GM13977 (cell line): ENCODE results near the gene FNIP2.

Source experiments
- DNase-seq: peaks from one replicate; pipeline ENCODE4 v3.0.0; 2012; ENCODE audit warnings: low spot score
- in situ Hi-C: fragments of 300-500 bp; cut with MboI; formaldehyde crosslinking; loops from one replicate; pipeline ENCODE4 v1.12.0; 2022; ENCODE audit warnings: low sequenced_read_pairs, low pct_unique_long_range_greater_than_20kb, mixed read lengths, inconsistent platforms; ENCODE audit not compliant: unreplicated experiment
- TF ChIP-seq, protein P1 (sequence below): IDR thresholded peaks from 2 replicates; pipeline ENCODE4 v1.5.1; 2012; ENCODE audit warnings: mild to moderate bottlenecking, control low read depth; ENCODE audit not compliant: insufficient read depth; ENCODE audit errors: extremely low read depth, missing control alignments

Gene FNIP2

DNA sequence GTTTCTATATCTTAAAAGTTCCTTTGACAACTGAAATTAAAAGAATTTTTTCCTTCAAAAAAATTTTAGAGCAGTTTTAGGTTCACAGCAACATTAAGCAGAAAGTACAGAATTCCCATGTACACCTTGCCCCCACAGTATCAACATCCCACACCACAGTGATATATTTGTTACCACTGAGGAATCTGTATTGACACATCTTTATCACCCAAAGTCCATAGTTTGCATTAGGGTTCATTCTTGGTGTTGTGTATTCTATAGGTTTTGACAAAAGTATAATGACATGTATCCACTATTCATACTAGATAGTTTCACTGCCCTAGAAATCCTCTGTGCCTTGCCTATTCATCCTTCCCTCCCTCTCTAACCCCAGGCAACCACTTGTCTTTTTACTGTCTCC is 43.7 kb downstream of the FNIP2 start:
- TF ChIP-seq, protein P1, sequence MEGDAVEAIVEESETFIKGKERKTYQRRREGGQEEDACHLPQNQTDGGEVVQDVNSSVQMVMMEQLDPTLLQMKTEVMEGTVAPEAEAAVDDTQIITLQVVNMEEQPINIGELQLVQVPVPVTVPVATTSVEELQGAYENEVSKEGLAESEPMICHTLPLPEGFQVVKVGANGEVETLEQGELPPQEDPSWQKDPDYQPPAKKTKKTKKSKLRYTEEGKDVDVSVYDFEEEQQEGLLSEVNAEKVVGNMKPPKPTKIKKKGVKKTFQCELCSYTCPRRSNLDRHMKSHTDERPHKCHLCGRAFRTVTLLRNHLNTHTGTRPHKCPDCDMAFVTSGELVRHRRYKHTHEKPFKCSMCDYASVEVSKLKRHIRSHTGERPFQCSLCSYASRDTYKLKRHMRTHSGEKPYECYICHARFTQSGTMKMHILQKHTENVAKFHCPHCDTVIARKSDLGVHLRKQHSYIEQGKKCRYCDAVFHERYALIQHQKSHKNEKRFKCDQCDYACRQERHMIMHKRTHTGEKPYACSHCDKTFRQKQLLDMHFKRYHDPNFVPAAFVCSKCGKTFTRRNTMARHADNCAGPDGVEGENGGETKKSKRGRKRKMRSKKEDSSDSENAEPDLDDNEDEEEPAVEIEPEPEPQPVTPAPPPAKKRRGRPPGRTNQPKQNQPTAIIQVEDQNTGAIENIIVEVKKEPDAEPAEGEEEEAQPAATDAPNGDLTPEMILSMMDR: no peak
- no peak for DNase-seq
- in situ Hi-C loops: no loop called here

DNA sequence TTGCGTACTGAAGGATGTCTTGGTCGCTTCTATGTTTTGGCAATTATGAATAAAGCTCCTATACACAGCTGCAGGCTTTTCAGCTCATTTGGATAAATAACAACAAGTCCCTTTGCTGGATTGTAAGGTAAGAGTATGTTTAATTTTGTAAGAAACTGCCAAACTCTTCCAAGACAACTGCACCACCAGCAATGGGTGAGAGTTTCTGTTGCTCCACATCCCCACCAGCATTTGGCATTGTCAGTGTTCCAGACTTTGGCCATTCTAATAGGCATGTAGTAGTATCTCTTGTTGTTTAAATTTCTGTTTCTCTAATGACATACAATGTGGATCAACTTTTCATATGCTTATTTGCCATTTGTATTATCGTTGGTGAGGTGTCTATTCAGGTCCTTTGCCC is 44.3 kb downstream of the FNIP2 start:
- TF ChIP-seq, protein P1: no peak
- no peak for DNase-seq
- in situ Hi-C loops: no loop called here

DNA sequence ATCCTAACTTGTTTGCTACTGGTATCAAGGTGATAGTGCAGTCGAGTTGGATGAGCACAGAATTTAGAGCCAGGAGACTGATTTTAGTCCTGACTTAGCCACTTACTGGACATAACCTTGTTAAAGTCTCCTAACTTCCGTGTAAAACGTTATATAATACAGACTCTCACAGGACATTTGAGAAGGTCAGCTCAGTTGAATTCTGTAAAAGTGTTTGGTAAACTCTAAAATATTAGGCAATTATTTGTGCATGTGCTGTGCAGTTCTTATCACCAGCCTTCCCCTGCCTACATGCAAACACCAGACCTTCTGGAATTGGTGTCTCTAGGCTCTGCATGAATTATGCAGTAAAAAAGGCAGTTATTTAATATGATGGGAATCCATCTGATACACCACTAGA is 45.4 kb downstream of the FNIP2 start:
- TF ChIP-seq, protein P1: no peak
- in situ Hi-C loops: no loop called here
- DNase-seq: no peak

DNA sequence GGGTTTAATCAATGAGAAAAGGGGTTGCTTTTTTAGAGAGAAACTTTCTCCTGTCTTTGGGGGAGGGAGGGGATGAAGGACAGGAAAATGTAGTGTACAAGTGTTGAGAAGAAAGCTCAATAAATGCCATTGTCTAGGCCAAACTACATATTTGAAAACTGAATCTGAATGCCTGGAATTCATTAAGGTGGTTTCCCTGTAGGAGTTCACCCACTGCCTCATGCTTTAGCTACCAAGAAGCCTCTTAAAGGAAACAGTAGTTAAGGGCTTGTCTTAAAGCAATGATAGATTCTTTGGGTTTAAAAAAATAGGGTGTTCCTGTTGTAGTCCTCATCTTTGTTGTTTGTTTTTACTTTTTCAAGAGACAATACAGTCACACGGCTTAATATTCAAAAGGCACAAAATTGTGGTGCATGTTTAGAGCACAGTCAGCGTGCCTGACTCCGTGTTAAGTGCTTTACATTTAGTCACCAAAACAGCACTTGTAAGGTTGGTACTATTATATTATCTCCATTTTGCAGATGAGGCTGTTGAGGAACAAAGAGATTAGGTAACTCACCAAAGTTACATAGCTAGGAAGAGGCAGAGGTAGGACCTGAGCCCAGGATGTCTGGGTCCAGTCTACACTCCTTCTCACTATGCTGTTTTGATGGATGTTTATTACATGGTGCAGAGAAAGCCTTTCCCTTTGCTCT is 46.0 kb downstream of the FNIP2 start:
- no peak for DNase-seq
- in situ Hi-C loops: no loop called here
- TF ChIP-seq, protein P1: no peak

DNA sequence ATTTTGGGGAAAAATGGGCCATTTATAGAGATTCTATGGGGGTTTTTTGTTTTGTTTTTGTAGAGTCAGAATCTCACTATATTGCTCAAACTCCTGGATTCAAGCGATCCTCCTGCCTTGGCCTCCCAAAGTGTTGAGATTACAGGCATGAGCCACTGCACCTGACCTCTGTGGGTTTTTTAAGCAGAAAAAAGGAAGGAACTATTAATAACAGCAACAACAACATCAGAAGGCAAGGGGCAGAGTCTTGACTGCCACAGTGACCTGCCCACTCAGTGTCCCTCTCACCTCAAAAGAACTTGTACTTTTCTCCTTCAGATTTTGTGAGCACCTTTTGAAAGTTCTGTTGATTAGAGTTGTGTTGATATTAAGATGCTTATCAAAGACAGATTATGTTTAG is 48.1 kb downstream of the FNIP2 start:
- DNase-seq: no peak
- in situ Hi-C loops: no loop called here
- TF ChIP-seq, protein P1: no peak

DNA sequence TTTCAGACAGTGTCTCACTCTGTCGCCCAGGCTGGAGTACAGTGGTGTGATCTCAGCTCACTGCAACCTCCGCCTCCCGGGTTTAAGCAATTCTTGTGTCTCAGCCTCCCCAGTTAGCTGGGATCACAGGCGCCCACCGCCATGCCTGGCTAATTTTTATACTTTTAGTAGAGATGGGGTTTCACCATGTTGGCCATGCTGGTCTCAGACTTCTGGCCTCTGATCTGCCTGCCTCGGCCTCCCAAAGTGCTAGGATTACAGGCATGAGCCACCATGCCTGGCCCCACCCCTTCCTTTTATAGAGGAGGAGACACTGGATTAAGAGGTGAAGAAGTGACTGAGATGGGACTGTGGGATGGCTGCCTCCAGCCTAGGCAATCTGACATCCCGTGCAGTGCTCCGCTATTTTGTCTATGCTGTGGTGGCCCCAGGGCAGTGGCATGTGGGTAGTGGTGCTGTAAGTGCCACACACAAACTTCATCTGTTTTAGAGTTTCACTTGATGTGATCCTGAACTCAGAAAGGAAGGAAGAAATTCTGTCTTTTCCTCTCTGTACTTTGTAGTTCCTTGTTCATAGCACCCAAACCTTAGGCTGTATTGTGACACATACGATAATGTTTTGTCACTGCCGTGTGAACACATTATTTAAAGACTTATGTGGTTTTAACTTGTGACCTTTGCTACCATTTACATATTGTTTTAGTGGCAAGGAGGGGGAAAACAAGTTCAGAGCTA is 48.9 kb downstream of the FNIP2 start:
- in situ Hi-C loops: no loop called here
- TF ChIP-seq, protein P1: no peak
- DNase-seq: no peak
